Measurements from ENCODE around the gene DMXL2.
"Not testable (repeated sequence)": the region's sequence is repeated elsewhere in the genome, so short reads cannot be mapped to it uniquely, and the experiment has no call there.

The DMXL2 gene

DNA sequence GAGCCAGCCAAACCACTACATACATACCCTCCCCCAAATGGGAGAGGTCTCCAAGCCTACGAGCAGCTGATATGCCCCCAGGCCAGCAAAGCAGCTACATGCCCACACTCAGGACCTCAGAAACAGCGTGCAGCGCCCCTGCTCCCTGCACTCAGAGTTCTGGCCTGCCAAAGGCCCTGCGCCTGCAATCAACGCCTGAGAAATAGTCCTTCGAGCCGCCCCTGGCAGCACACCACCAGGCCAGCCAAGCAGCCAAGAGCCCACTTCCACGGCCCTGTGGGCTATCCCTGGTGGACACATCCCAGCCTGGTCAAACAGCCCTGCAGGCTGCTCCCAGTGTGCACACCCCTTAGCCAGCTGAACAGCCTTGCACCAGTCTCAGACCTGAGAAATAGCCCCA lies 139.1 kb downstream of the DMXL2 start:
- DNase-seq, result no peak

DNA sequence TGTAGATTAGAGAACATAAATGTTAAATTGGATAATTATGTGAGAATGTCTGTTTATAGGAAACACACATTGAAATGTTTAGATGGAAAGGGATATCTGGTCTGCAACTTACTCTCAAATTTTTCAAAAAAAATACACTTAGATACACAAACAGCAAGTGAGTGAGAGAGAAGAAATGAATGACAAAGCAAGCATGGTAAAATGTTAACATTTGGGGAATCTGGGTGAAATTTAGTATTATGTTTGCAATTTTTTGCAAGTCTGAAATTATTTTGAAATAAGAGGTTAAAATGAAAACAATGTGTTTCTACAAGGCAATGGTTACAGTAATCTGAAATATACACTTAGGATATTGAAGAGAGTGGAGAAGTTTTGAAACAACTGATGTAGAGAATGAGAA lies 146.8 kb downstream of the DMXL2 start:
- DNase-seq, result no peak

DNA sequence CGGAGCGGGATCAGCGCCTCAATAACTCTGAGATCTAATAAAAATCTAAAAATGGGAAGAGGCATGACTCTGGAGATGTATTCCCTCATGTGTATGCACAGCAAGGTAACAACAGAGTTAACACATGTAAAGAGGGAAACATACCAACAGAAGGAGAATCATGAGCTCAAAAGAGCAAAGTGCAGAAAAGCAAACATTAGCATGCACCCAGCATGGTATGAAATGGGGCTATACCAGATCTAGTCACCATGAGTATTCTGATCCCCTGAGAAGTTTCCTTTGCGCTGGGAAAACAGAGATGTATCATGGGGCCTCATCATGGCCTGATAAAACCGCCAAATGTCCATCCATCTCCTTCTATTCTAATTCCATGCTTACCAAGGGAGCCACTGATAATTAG lies 152.1 kb downstream of the DMXL2 start:
- DNase-seq, result no peak

DNA sequence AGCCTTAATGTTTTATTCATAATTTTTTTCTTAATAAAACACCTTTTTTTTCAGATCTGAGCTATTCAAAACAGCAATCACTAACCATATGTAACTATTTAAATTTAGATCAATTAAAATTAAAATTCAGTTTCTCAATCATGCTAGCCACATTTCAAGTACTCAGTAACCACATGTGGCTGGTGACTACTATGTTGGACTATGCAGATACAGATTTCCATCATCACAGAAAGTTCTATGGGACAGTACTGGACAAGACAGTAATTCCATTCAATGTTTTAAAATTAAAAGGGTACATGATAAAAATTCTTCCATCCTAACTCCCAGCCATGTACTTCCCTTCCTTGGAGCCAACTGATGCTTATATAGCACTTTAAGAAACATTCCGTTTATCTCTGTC lies 161.8 kb downstream of the DMXL2 start:
- DNase-seq, result no peak

GRCh38 chr15:51450001-51450400 lies 172.6 kb downstream of the DMXL2 start:
- no peak for DNase-seq

DNA sequence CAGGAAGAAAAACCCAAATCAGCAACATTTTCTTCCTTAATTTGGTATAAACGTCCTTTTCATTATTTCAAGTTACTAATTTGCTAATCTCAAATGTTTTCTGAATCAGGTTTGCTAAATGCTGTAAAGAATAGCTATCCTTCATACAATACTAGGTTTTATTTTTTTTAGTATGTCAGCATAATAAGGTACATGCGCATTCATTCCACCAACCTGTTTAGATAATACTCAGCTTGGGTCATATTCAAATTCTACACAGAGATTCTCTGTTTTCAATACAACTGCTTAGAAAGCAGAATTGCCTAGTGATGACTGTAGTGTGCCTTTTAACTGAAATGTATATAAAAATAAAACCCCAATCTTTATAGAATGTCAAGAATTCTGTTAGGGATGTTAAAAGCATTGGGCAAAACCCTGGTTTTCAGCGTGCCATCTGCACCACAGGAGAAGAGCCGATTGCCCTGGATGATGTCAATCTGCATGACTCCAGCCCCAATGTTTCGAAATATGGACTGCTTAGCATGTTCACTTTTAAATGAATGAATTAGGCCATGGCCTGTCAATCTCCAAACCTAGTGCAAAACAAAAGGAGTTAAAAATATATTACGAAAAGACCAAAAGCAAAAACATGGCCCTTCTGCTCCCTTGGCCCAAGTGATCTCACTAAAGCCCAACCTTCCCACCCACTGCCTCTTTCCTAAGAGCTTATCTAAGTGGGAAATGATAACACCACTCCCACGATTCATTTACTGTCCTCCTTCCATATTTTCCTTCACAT lies 173.8 kb downstream of the DMXL2 start:
- DNase-seq, result no peak

DNA sequence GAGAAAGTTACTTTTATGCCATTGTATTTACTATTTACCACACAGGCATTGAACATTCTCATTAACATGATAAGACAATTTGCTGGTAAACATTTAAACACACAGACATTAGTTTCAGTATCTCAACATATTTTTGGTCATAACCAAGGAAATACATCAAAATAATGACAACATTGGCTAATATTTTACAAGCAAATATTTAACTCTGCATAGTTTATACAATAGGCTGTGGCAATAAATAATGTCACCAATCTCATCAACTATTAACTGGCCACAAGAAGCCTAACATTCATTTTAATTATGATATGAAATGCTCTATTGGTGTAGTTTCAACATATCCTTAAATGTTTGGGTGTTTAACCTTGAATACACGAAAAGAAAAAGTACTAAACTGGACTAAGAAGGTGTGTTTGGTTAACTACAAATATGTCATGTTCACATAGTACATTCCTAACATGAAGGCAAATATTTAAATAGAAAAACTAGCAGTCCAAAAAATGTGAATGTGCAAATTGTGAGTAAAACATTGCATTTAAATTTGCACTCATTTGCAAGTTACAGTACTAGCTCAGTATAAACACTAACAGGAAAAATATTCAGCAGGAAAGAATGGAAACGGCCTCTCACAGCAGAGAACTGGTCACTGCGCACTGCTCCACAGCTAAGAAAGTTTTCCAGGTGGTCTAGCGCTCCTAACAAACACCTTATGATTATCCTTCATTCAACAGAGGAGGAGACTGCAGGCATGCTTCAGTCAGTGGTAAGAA lies 174.5 kb downstream of the DMXL2 start:
- no peak for DNase-seq

- DNase-seq, result not testable (repeated sequence)
Observed at GRCh38 chr15:51446029-51446744, 176.4 kb downstream of the DMXL2 start.

GRCh38 chr15:51444807-51445206 lies 177.8 kb downstream of the DMXL2 start:
- DNase-seq, result no peak

DNA sequence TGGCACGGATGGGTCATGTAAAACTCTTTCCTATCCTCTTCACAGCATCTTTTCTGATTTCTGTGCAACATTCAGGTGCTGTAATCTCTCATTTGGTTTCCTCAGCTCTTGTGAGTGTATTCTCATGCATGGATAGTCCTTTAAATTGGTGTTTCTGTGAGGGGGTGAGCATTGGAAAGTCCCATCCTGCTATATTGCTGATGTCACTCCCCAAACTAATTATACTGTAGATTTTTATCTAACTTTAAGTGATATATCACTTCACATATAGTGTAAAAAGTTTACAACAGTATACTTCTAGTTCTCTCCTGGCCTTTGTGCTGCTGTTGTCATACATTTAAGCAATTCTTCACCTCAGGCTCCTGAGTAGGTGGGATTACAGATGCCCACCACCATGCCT lies 178.5 kb downstream of the DMXL2 start:
- DNase-seq, result no peak

- no peak for DNase-seq
Observed at GRCh38 chr15:51443282-51443914, 179.2 kb downstream of the DMXL2 start.

- DNase-seq, result no peak
Observed at GRCh38 chr15:51438526-51438925, 184.0 kb downstream of the DMXL2 start.

GRCh38 chr15:51425517-51426040 lies 197.0 kb downstream of the DMXL2 start:
- DNase-seq, result no peak

DNA sequence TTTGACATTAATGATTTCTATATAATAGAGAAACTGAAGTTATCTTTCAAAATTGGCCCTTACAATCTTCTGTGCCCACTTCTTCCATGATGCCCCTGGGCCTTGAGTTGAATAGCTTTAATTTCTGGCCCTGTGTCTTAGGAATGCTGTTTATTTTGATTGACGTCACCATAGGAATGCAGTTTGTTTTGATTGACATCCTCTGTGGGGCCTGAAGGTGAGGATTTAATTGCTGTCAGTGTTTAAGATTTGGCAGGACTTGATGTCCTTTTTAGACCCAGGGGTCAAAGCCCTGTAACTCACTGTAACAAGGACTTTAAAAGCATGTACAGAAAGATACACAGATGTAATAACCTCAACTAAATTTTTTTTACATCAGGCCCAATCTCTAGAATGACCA lies 197.8 kb downstream of the DMXL2 start:
- no peak for DNase-seq

GRCh38 chr15:51423040-51423439 lies 199.5 kb downstream of the DMXL2 start:
- DNase-seq, result not testable (repeated sequence)

DNA sequence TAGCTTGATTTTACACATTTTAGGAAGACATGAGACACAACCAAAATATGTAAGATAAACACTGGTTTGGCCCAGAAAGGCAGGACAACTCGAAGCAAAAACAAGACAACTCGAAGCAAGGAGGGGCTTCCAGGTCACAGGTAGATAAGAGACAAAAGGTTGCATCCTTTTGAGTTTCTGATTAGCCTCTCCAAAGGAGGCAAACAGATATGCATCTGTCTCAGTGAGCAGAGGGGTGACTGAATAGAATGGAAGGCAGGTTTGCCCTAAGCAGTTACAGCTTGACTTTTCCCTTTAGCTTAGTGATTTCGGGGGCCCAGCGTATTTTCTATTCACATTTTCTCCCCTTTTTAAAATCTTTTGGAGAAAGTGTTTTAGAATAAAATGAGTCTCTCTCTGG lies 206.4 kb downstream of the DMXL2 start:
- DNase-seq, result no peak

DNA sequence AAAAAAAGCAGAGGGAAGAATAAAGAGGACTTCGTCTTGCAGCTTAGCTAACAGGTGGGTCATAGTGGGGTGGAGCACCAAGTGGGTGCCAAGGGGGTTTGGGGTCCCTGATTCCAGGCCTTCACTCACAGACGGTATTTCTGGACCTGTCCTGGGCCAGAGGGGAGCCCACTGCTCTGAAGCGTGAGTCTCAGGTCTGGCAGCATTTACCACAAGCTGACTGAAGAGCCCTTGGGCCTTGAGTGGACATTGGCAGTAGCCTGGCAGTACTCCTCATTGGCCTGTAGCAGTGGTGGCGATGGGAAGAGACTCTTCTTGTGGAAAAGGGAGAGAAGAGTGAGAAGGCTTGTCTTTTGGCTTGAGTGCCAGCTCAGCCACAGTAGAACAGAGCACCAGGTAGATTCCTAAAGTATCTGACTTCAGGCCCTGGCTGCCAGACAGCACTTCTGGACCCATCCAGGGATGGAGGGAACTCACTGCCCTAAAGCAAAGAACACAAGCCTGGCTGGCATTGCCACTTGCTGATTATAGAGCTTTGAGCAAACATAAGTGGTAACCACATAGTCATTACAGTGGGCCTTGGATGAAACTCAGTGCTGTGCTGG lies 208.2 kb downstream of the DMXL2 start:
- DNase-seq, result no peak

GRCh38 chr15:51405693-51406523 lies 216.7 kb downstream of the DMXL2 start:
- no peak for DNase-seq

DNA sequence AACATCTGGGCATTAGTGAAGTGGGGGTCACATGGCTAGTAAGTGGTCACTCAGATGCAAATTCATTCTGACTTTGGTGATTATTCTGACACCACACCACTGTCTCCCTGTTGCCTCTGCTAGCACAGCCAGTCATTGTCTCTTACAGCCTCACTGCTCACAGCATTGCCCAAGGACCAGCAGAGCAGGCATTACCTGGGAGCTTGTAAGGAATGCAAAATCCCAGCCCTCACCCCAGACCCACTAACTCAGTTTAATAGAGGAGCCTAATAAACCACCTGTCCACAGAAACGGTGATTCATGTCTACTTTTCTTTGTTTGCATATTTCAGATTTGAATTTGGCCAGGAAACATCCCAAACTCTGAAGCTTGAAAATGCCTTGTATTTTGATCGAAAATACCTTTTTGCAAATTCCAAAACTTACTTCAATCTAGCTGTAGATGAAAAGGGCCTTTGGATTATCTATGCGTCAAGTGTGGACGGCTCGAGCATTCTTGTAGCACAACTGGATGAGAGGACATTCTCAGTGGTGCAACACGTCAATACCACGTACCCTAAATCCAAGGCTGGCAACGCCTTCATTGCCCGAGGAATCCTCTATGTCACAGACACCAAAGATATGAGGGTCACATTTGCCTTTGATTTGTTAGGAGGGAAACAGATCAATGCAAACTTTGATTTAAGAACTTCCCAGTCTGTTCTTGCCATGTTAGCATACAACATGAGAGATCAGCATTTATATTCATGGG lies 218.4 kb downstream of the DMXL2 start:
- no peak for DNase-seq

GRCh38 chr15:51403072-51403878 lies 219.3 kb downstream of the DMXL2 start:
- DNase-seq, result no peak

All from amniotic stem cell (primary cell).